Smooth muscle cell (in vitro differentiated cells): Measurements from ENCODE around the gene ADAM11. TPM values are rescaled to one million over a fixed set of nuclear protein-coding genes. Genes with fewer than 3 reads are reported as not detected.
"Not testable (repeated sequence)": the region's sequence is repeated elsewhere in the genome, so short reads cannot be mapped to it uniquely, and the experiment has no call there.

Source experiments
- DNase-seq: peaks from one replicate; lab custom pipeline; 2025; ENCODE audit not compliant: unreplicated experiment; lab: John Stamatoyannopoulos, UW
- H2AFZ ChIP-seq: fragments of 200-600 bp; sonication (generic); 2 replicates; pipeline ENCODE4 v1.6.0; 2016; ENCODE audit warnings: antibody characterized with exemption, low read depth, mild to moderate bottlenecking
- H3F3A ChIP-seq: fragments of 200-600 bp; sonication (generic); 2 replicates; pipeline ENCODE4 v1.6.0; 2017; ENCODE audit warnings: antibody characterized with exemption, low read depth
- H3K27ac ChIP-seq: fragments of 200-600 bp; sonication (generic); 2 replicates; pipeline ENCODE4 v1.5.1; 2016; ENCODE audit warnings: low read depth, mild to moderate bottlenecking
- H3K27me3 ChIP-seq: fragments of 200-600 bp; sonication (generic); 2 replicates; pipeline ENCODE4 v1.6.1; 2016; ENCODE audit warnings: low read depth, mild to moderate bottlenecking
- H3K36me3 ChIP-seq: fragments of 200-600 bp; sonication (generic); 2 replicates; pipeline ENCODE4 v1.5.1; 2016; ENCODE audit warnings: low read depth
- H3K4me1 ChIP-seq: fragments of 200-600 bp; sonication (generic); 2 replicates; pipeline ENCODE4 v1.5.1; 2016; ENCODE audit warnings: low read depth
- H3K4me2 ChIP-seq: fragments of 200-600 bp; sonication (generic); 2 replicates; pipeline ENCODE4 v1.6.0; 2016; ENCODE audit warnings: mild to moderate bottlenecking
- H3K4me3 ChIP-seq: fragments of 200-600 bp; sonication (generic); 2 replicates; pipeline ENCODE4 v1.5.1; 2016; ENCODE audit warnings: mild to moderate bottlenecking
- H3K79me2 ChIP-seq: fragments of 200-600 bp; sonication (generic); 2 replicates; pipeline ENCODE4 v1.6.0; 2016; ENCODE audit warnings: low read depth, mild to moderate bottlenecking
- H3K9ac ChIP-seq: fragments of 200-600 bp; sonication (generic); 2 replicates; pipeline ENCODE4 v1.6.0; 2016; ENCODE audit warnings: low read depth
- H3K9me3 ChIP-seq: fragments of 200-600 bp; sonication (generic); replicated peaks from 2 replicates; pipeline ENCODE4 v1.5.1; 2016; ENCODE audit warnings: low read depth
- H4K20me1 ChIP-seq: fragments of 200-600 bp; sonication (generic); 2 replicates; pipeline ENCODE4 v1.6.0; 2016; ENCODE audit warnings: low read depth
- CTCF ChIP-seq: fragments of 200-600 bp; sonication (generic); IDR thresholded peaks from 2 replicates; pipeline ENCODE4 v1.5.1; 2017; ENCODE audit warnings: borderline replicate concordance, mild to moderate bottlenecking, antibody characterized with exemption; ENCODE audit not compliant: insufficient read depth, poor library complexity, severe bottlenecking
- WGBS: methylation state at CpG from one replicate; pipeline ENCODE4 v1.1.7; 2016; ENCODE audit warnings: low lambda C conversion rate; 5-methylcytosine and 5-hydroxymethylcytosine counted together
- polyA plus RNA-seq: library from polyadenylated mRNA; unstranded; fragments of >200 nt; fragmentation: Nextera tagmentation; extraction: Ambion mirVana; gene quantifications from 2 replicates; pipeline ENCODE4 v1.2.1, GENCODE V29; 2016
- total RNA-seq: library from RNA; depleted of rRNA; stranded (reverse); fragments of >200 nt; gene quantifications from 2 replicates; pipeline ENCODE4 v1.2.3, GENCODE V29; 2014

Gene ADAM11
- total and polyA plus RNA-seq, 2 experiments from 2014 or later = 0.48 TPM; not detected in 1

GRCh38 chr17:44738214-44738906, 20.4 kb upstream of the ADAM11 start:
- WGBS = 93% methylated on average over 3 of the region's 3 CpGs
- Histone ChIP-seq H3F3A (no peaks in the 10 kb centered on the region), H2AFZ (no peak overlapping the region), H3K79me2 (no peaks in the 10 kb centered on the region), H3K4me3 (no peak overlapping the region), H3K27me3 (no peaks in the 10 kb centered on the region), H3K36me3 (no peaks in the 10 kb centered on the region), H3K4me2 (no peak overlapping the region), H4K20me1 (no peaks in the 10 kb centered on the region), H3K9ac (no peak overlapping the region), H3K27ac (no peak overlapping the region), H3K4me1 (no peaks in the 10 kb centered on the region), H3K9me3 (no peaks in the 10 kb centered on the region)
- TF ChIP-seq CTCF = no peak
- DNase-seq = no peak

- DNase-seq = no peak
- H3K9me3 ChIP-seq = no peaks in the 10 kb centered on the region
- no peak for TF ChIP-seq CTCF
- H3K36me3 ChIP-seq = no peaks in the 10 kb centered on the region
- no peak overlapping the region for H2AFZ ChIP-seq
- H3K9ac ChIP-seq = no peak overlapping the region
- H3F3A ChIP-seq = no peaks in the 10 kb centered on the region
- H3K4me1 ChIP-seq = no peaks in the 10 kb centered on the region
- WGBS = 99% methylated on average over 8 of the region's 8 CpGs
- H3K27ac ChIP-seq = no peak overlapping the region
- no peak overlapping the region for H3K4me2 ChIP-seq
- no peak overlapping the region for H3K4me3 ChIP-seq
- no peaks in the 10 kb centered on the region for H3K27me3 ChIP-seq
- H4K20me1 ChIP-seq = no peaks in the 10 kb centered on the region
- no peaks in the 10 kb centered on the region for H3K79me2 ChIP-seq
Observed at GRCh38 chr17:44741316-44741715, 17.5 kb upstream of the ADAM11 start.

GRCh38 chr17:44745301-44745700, 13.5 kb upstream of the ADAM11 start:
- Histone ChIP-seq H3K27me3 (no peaks in the 10 kb centered on the region), H3K9ac (no peak overlapping the region), H3K4me3 (no peak overlapping the region), H3K36me3 (no peaks in the 10 kb centered on the region), H2AFZ (no peak overlapping the region), H3K79me2 (no peaks in the 10 kb centered on the region), H3K4me1 (no peaks in the 10 kb centered on the region), H3K27ac (no peak overlapping the region), H3K4me2 (no peak overlapping the region), H3F3A (no peaks in the 10 kb centered on the region), H3K9me3 (no peaks in the 10 kb centered on the region), H4K20me1 (no peaks in the 10 kb centered on the region)
- DNase-seq = no peak
- WGBS = 88% methylated on average over 1 of the region's 1 CpG
- no peak for TF ChIP-seq CTCF

- H3K4me2 ChIP-seq, H3F3A ChIP-seq, H3K9me3 ChIP-seq, H3K27ac ChIP-seq, H3K4me1 ChIP-seq, H3K9ac ChIP-seq, H3K4me3 ChIP-seq, H3K27me3 ChIP-seq, H2AFZ ChIP-seq, DNase-seq, H4K20me1 ChIP-seq, H3K36me3 ChIP-seq, H3K79me2 ChIP-seq: not testable (repeated sequence)
- 93% methylated on average over 5 of the region's 5 CpGs for WGBS
Observed at GRCh38 chr17:44745738-44746137, 13.1 kb upstream of the ADAM11 start.
